SJCRH30 (cell line): ENCODE measurements around the gene OTOS. TPM values are rescaled to one million over a fixed set of nuclear protein-coding genes. Genes with fewer than 3 reads are reported as not detected.

ENCODE experiments used
- DNase-seq, 2 experiments: peaks; one replicate each; pipeline ENCODE4 v3.0.0-alpha.2; 2015 to 2020
- H3K27ac ChIP-seq: fragments of 250-450 bp; sonication (Bioruptor Pico); 2 replicates; pipeline ENCODE4 v1.5.1; 2020; ENCODE audit warnings: mild to moderate bottlenecking, moderate library complexity
- H3K27me3 ChIP-seq: fragments of 250-450 bp; sonication (Bioruptor Pico); 2 replicates; pipeline ENCODE4 v1.5.1; 2020; ENCODE audit warnings: mild to moderate bottlenecking, moderate library complexity
- H3K36me3 ChIP-seq: fragments of 250-450 bp; sonication (Bioruptor Pico); 2 replicates; pipeline ENCODE4 v1.5.1; 2020; ENCODE audit warnings: mild to moderate bottlenecking, moderate library complexity
- H3K4me1 ChIP-seq: fragments of 250-450 bp; sonication (Bioruptor Pico); 2 replicates; pipeline ENCODE4 v1.5.1; 2020; ENCODE audit warnings: mild to moderate bottlenecking, moderate library complexity
- H3K4me3 ChIP-seq: fragments of 250-450 bp; sonication (Bioruptor Pico); 2 replicates; pipeline ENCODE4 v1.5.1; 2020; ENCODE audit warnings: mild to moderate bottlenecking, moderate library complexity
- H3K9me3 ChIP-seq: fragments of 250-450 bp; sonication (Bioruptor Pico); replicated peaks from 2 replicates; pipeline ENCODE4 v1.5.1; 2020; ENCODE audit warnings: mild to moderate bottlenecking, moderate library complexity
- total RNA-seq: library from RNA; depleted of rRNA; stranded (reverse); fragments of >200 nt; shearing (Covaris generic); gene quantifications from 2 replicates; pipeline ENCODE4 v1.2.3, GENCODE V29; 2014; rRNA removed

The OTOS gene
- total RNA-seq, 1 experiment from 2014 or later: not detected

DNA sequence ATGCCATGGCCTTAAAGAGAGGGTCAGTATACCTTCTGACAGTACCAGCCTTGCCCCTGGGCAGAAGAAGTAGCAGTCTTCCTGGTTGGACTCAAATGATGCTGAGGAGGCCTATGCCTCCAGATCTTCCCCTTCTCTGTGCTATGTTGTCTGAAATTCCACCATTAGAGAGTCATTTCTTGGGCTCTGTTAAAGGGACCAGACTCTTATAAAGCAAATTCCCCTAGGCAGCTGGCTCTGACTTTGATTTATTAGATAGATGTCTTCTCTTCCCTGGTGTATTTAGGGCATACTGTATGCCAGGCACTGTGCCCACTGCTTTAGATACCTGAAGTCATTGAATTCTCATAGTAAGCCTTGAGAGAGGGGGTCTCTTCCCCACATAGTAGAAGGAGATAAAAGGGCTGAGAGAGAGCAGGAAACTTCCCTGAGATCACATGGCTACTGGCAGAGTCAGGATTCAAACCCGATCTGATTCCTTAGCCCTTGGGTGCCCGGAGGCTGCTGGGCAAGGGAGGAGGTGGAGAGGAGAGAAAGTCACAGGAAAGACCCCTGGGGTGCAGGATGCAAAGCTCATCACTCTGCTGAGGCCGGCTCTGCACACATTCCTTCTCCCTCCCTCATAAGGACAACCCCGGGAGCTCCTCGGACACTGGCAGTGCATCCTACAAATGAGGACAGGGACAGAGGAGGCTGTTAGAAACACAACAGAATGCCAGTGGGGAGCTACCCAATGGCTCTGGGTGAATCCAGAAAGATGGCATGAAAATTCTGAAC, 27.4 kb downstream of the OTOS start:
- no peak overlapping the region for H3K27ac ChIP-seq
- no peaks in the 10 kb centered on the region for H3K36me3 ChIP-seq
- H3K9me3 ChIP-seq: no peaks in the 10 kb centered on the region
- H3K27me3 ChIP-seq: peaks cover 7% of the 10 kb centered on the region; the same call in 1 of the 2 replicates
- no peaks in the 10 kb centered on the region for H3K4me1 ChIP-seq
- H3K4me3 ChIP-seq: no peak overlapping the region
- DNase-seq: no peak

DNA sequence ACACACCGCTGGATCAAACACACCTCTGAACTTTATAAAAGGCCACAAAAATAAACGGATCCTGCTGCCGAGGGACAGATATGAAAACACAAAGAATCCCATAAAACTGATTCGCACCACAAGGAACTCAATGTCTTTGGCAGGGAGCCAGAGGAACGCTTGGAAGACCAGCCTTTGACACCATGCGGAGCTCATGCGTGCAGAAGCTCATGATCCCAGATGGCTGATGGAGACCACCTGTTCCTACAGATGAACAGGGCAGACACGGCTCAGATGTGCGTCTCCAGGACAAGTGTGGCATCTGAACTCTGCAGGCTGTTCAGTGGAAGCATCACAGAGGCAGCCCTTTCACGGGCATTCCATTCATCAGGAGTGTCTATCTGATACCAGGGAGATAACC, 29.2 kb downstream of the OTOS start:
- no peaks in the 10 kb centered on the region for H3K4me1 ChIP-seq
- DNase-seq: peak; percentile 58 to 71

DNA sequence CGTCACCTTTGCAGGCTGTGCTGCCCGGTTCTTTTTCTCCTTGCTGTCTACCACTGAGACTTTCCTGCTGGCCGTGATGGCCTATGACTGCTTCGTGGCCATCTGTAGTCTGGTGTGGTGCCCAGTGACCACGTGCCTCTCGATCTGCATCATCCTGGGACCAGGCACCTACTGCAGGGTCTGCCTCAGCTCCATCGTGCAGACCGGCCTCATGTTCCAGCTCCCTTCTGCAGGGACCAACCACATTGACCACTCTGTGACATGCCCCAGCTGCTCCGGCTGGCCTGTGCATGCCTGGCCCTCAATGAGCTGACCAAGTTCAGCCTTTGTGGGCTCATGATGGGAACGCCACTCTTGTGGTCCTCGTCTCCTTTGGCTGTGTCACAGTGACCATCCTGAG, 31.1 kb downstream of the OTOS start:
- no peak overlapping the region for H3K4me3 ChIP-seq
- DNase-seq: no peak
- no peaks in the 10 kb centered on the region for H3K36me3 ChIP-seq
- no peaks in the 10 kb centered on the region for H3K4me1 ChIP-seq
- no peaks in the 10 kb centered on the region for H3K9me3 ChIP-seq
- H3K27me3 ChIP-seq: peaks cover 7% of the 10 kb centered on the region; the same call in 1 of the 2 replicates
- no peak overlapping the region for H3K27ac ChIP-seq

More for the DNA sequence above, 29.2 kb downstream of the OTOS start:
- Histone ChIP-seq H3K9me3 (no peaks in the 10 kb centered on the region), H3K36me3 (no peaks in the 10 kb centered on the region), H3K4me3 (no peak overlapping the region), H3K27me3 (peaks cover 7% of the 10 kb centered on the region; the same call in 1 of the 2 replicates), H3K27ac (no peak overlapping the region)

- Histone ChIP-seq H3K9me3 (no peaks in the 10 kb centered on the region), H3K36me3 (no peaks in the 10 kb centered on the region), H3K27ac (no peak overlapping the region), H3K4me3 (no peak overlapping the region), H3K4me1 (no peaks in the 10 kb centered on the region), H3K27me3 (peaks cover 7% of the 10 kb centered on the region; the same call in 1 of the 2 replicates)
- DNase-seq: no peak
These were observed 33.0 kb downstream of the OTOS start for GRCh38 chr2:240107477-240107796.

DNA sequence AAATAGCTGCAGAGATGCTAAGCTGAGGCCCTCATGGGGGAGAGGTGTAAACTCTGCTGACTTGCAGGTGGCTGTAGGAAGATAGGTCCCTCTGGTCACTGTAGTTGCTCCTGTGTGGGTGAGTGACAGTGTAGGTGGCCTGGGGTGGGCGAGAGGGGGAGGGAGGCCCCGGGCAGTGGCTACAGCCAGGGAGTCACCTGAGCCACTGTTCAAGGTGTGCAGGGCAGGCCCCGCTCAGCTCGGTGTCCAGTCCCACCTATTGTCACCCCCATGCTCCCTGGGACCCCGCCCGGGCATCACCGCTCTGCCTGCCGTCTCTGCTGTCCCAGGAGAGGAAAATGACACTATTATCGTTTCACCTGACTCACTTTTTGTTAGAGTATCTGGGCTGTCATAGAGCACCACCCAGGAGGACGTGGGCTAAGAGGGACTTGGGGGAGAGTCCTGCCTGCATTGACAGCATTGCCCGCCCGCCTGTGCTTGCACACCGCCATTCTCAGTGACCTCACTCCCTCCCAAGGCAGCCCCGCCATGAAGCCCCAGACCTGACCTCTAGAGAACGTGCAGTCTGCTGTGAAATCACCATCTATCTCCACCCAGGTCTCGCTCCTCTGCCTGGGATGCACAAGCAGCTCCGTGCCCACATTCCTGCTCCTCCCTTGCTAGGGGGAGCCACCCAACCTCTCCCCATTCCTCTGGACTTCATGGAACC, 33.5 kb downstream of the OTOS start:
- peaks cover 6% of the 10 kb centered on the region; the same call in 1 of the 2 replicates for H3K27me3 ChIP-seq
- no peak overlapping the region for H3K27ac ChIP-seq
- no peak overlapping the region for H3K4me3 ChIP-seq
- H3K4me1 ChIP-seq: no peaks in the 10 kb centered on the region
- no peaks in the 10 kb centered on the region for H3K36me3 ChIP-seq
- no peaks in the 10 kb centered on the region for H3K9me3 ChIP-seq
- DNase-seq: no peak

DNA sequence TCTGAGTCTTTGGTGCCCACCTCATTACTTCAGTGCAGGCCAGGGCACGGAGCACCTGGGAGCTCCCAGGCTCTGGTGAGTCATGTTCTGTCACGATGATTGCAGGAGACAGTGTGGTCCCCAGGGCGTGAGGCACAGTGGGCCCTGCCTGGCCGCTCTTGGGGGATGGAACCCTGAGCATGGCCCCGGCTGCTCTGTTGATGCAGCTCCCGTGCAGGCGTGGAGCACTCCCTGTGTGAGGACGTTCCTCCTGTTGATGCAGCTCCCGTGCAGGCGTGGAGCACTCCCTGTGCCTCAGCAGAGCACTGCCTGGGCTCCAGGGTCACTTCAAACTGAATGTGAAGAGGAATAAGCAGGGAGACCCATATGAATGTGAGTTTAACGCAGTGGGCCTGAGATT, 34.5 kb downstream of the OTOS start:
- no peak overlapping the region for H3K27ac ChIP-seq
- H3K27me3 ChIP-seq: no peaks in the 10 kb centered on the region
- no peaks in the 10 kb centered on the region for H3K4me1 ChIP-seq
- no peak for DNase-seq
- no peaks in the 10 kb centered on the region for H3K36me3 ChIP-seq
- no peak overlapping the region for H3K4me3 ChIP-seq
- H3K9me3 ChIP-seq: no peaks in the 10 kb centered on the region

- H3K4me3 ChIP-seq: no peak overlapping the region
- H3K9me3 ChIP-seq: peaks cover 8% of the 10 kb centered on the region; the same call in 1 of the 2 replicates
- H3K27ac ChIP-seq: no peak overlapping the region
- no peaks in the 10 kb centered on the region for H3K27me3 ChIP-seq
- no peak for DNase-seq
- no peaks in the 10 kb centered on the region; the same call in 1 of the 2 replicates for H3K4me1 ChIP-seq
- H3K36me3 ChIP-seq: no peaks in the 10 kb centered on the region
These were observed 37.3 kb downstream of the OTOS start for GRCh38 chr2:240103136-240103535.

- H3K27me3 ChIP-seq: 0 out of 2 replicates have a peak, but pooled peaks cover 11% of the 10 kb centered on the region
- no peak overlapping the region for H3K27ac ChIP-seq
- no peak overlapping the region for H3K4me3 ChIP-seq
- peaks cover 17% of the 10 kb centered on the region; the same call in 1 of the 2 replicates for H3K9me3 ChIP-seq
- no peaks in the 10 kb centered on the region; the same call in 1 of the 2 replicates for H3K4me1 ChIP-seq
- no peaks in the 10 kb centered on the region for H3K36me3 ChIP-seq
- no peak for DNase-seq
These were observed 42.1 kb downstream of the OTOS start for GRCh38 chr2:240098349-240098748.

GRCh38 chr2:240095556-240096523, 44.6 kb downstream of the OTOS start:
- no peak overlapping the region for H3K27ac ChIP-seq
- no peaks in the 10 kb centered on the region; the same call in 1 of the 2 replicates for H3K4me1 ChIP-seq
- H3K4me3 ChIP-seq: no peak overlapping the region
- no peaks in the 10 kb centered on the region for H3K36me3 ChIP-seq
- DNase-seq: no peak
- H3K9me3 ChIP-seq: peaks cover 17% of the 10 kb centered on the region; the same call in 1 of the 2 replicates
- 0 out of 2 replicates have a peak, but pooled peaks cover 14% of the 10 kb centered on the region for H3K27me3 ChIP-seq

GRCh38 chr2:240089306-240089705, 51.2 kb downstream of the OTOS start:
- Histone ChIP-seq H3K27me3 (0 out of 2 replicates have a peak, but pooled peaks cover 9% of the 10 kb centered on the region), H3K9me3 (peaks cover 8% of the 10 kb centered on the region; the same call in 1 of the 2 replicates), H3K4me1 (no peaks in the 10 kb centered on the region), H3K4me3 (no peak overlapping the region), H3K36me3 (no peaks in the 10 kb centered on the region), H3K27ac (no peak overlapping the region)
- DNase-seq: no peak

Other genes starting within 250 kb of the OTOS start
- 146 and 171 TPM in 2 replicates for gene NDUFA10, start 115.3 kb downstream of the OTOS start, total RNA-seq
- not detected in 2 replicates for gene OR6B2, start 110.2 kb downstream of the OTOS start, total RNA-seq
- gene OR6B3, start 87.1 kb downstream of the OTOS start, total RNA-seq: not detected in 2 replicates
- 265 and 304 TPM in 2 replicates for gene COPS9, start 4.4 kb downstream of the OTOS start, total RNA-seq